A673 (cell line): ENCODE data around the gene HSD11B2.

ENCODE experiments used
- CTCF ChIP-seq: fragments of 300-800, 200-600 bp; sonication (generic); conservative IDR thresholded peaks from 2 replicates; pipeline ENCODE4 v1.5.1; 2017; ENCODE audit warnings: low read depth, mild to moderate bottlenecking, antibody characterized with exemption, low read length, moderate library complexity, mixed read lengths
- EZH2 ChIP-seq: fragments of 200-600 bp; sonication (generic); IDR thresholded peaks from 2 replicates; pipeline ENCODE4 v1.6.1; 2017; ENCODE audit warnings: borderline replicate concordance, low read depth, mild to moderate bottlenecking, mixed read lengths, antibody characterized with exemption, low read length; ENCODE audit not compliant: poor library complexity, severe bottlenecking

GRCh38 chr16:67397812-67398545 is 32.9 kb upstream of the HSD11B2 start:
- TF ChIP-seq CTCF (no peak), EZH2 (no peak)
